Measurements from ENCODE around the gene SH3YL1.

GRCh38 chr2:259789-260331 is 4.0 kb downstream of the SH3YL1 start:
- TF ChIP-seq CTCF (IDR thresholded peaks at IDR 0.05; ENCODE audit: low read depth, low read length, poor library complexity, severe bottlenecking): no peak
- no peak for TF ChIP-seq EZH2phosphoT487 (IDR thresholded peaks at IDR 0.05; ENCODE audit: borderline replicate concordance, low read length)
